ENCODE measurements around the gene ANKRD12. TPM values are rescaled to one million over a fixed set of nuclear protein-coding genes. Genes with fewer than 3 reads are reported as not detected.

Gene ANKRD12
- total RNA-seq, 1 donor from 2014 or later = 83.9 TPM

- intact Hi-C loops (cut with micrococcal nuclease) = loop anchor here (1.0 to 10.0 kb wide), 10 partner anchors 72 to 726 kb away; partner anchors contain the start of genes ANKRD12, NDUFV2, RAB12 and RALBP1
Observed at GRCh38 chr18:9334329-9334972, 197.9 kb downstream of the ANKRD12 start, which contains the start of gene TWSG1. Gene TWSG1, plus strand, starts transcription at chr18:9334773. Its CDS starts 2,457 bp downstream, at chr18:9337230.

GRCh38 chr18:9334973-9335696 lies 198.6 kb downstream of the ANKRD12 start:
- intact Hi-C loops (cut with micrococcal nuclease) = loop anchor here (1.0 to 10.0 kb wide), 11 partner anchors 73 to 1192 kb away; partner anchors contain the start of genes ANKRD12, NAPG, NDUFV2 and RAB12

Other genes with a start within 250 kb of the ANKRD12 start
- 219 and 224 TPM in 2 replicates for gene NDUFV2, start 34.1 kb upstream of the ANKRD12 start, total RNA-seq
- gene TWSG1, start 198.0 kb downstream of the ANKRD12 start, total RNA-seq = 8.3 and 9.2 TPM in 2 replicates

All from T-helper 1 cell treated with Interleukin-12 subunit alpha and Interleukin-12 subunit beta and Interleukin-4 antibody, amounts not matched to agents 30 ng/mL and 1 ng/mL, for 36 hours (primary cell).